Measurements from ENCODE around the gene REEP1. TPM values are rescaled to one million over a fixed set of nuclear protein-coding genes. Genes with fewer than 3 reads are reported as not detected.
"Not testable (repeated sequence)": the region's sequence is repeated elsewhere in the genome, so short reads cannot be mapped to it uniquely, and the experiment has no call there.

REEP1 gene
- total RNA-seq, 3 donors from 2014 or later, result 3.8 to 50.3 (median 6.1) TPM

DNA sequence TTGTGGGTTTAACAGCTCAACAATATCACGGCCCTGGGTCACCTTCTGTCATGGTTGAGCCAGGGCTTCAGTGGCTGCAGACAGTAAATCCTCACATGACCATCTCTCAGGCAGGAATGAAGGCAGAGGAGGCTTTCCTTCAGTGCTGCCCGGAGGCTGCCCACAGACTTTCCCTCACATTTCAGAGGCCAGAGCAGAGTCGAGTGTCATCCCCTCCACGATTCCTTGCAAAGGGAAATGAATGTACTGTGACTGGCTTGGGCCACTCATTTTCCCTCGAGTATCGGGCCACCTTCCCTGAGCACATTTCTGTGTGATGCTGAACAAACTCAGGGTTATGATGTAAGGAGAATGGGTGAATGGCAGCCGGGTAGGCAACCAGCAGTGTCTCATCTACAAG is 10.0 kb upstream of the REEP1 start:
- DNase-seq, result no peak
- intact Hi-C loops (cut with DNase I, micrococcal nuclease), result no loop called here
- H3K9me3 ChIP-seq, result no peaks in the 10 kb centered on the region

DNA sequence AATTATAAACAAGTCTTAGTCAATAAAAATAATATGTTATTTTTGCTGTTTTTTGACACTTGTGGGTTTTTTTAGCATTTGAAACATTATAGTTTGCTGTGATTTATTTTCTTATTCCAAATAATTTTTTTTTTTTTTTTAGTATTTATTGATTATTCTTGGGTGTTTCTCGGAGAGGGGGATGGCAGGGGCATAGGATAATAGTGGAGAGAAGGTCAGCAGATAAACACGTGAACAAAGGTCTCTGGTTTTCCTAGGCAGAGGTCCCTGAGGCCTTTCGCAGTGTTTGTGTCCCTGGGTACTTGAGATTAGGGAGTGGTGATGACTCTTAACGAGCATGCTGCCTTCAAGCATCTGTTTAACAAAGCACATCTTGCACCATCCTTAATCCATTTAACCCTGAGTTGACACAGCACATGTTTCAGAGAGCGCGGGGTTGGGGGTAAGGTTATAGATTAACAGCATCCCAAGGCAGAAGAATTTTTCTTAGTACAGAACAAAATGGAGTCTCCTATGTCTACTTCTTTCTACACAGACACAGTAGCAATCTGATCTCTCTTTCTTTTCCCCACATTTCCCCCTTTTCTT is 8.5 kb upstream of the REEP1 start:
- DNase-seq; H3K9me3 ChIP-seq; ATAC-seq; H3K4me3 ChIP-seq; H3K36me3 ChIP-seq (ENCODE audit: low read depth); H3K4me1 ChIP-seq (ENCODE audit: low read depth); intact Hi-C loops (cut with DNase I, micrococcal nuclease): not testable (repeated sequence)

More for the DNA sequence above, 10.0 kb upstream of the REEP1 start:
- ATAC-seq, result no peak
- Histone ChIP-seq H3K4me3 (no peak overlapping the region), H3K36me3 (ENCODE audit: low read depth) (no peaks in the 10 kb centered on the region), H3K4me1 (ENCODE audit: low read depth) (no peaks in the 10 kb centered on the region)
- TF ChIP-seq, protein P1, sequence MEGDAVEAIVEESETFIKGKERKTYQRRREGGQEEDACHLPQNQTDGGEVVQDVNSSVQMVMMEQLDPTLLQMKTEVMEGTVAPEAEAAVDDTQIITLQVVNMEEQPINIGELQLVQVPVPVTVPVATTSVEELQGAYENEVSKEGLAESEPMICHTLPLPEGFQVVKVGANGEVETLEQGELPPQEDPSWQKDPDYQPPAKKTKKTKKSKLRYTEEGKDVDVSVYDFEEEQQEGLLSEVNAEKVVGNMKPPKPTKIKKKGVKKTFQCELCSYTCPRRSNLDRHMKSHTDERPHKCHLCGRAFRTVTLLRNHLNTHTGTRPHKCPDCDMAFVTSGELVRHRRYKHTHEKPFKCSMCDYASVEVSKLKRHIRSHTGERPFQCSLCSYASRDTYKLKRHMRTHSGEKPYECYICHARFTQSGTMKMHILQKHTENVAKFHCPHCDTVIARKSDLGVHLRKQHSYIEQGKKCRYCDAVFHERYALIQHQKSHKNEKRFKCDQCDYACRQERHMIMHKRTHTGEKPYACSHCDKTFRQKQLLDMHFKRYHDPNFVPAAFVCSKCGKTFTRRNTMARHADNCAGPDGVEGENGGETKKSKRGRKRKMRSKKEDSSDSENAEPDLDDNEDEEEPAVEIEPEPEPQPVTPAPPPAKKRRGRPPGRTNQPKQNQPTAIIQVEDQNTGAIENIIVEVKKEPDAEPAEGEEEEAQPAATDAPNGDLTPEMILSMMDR (IDR thresholded peaks at IDR 0.05), result no peak

DNA sequence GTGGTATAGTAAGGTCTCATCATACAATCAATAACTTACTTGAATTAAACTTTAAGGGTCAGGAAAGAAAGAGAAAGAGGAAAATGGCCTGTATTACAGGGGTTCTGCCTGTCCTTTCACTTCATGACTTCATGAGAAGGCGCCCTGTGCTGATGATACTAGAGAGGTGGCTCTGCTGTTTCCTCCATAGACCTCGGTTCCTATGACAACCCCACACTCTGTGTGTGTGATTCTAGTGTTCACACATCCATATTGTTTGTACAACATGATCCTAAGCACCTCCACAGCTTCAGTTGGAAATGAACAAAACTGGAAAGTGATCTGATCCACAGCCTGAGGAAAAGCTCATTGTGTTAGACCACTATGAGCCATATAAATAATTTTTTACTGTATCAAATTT is 7.0 kb upstream of the REEP1 start:
- no peaks in the 10 kb centered on the region for H3K4me1 ChIP-seq (ENCODE audit: low read depth)
- ATAC-seq (no peak), DNase-seq (no peak)
- no peaks in the 10 kb centered on the region for H3K9me3 ChIP-seq
- TF ChIP-seq, protein P1 (IDR thresholded peaks at IDR 0.05), result no peak
- intact Hi-C loops (cut with DNase I, micrococcal nuclease), result no loop called here
- H3K4me3 ChIP-seq, result no peak overlapping the region
- H3K36me3 ChIP-seq (ENCODE audit: low read depth), result no peaks in the 10 kb centered on the region

DNA sequence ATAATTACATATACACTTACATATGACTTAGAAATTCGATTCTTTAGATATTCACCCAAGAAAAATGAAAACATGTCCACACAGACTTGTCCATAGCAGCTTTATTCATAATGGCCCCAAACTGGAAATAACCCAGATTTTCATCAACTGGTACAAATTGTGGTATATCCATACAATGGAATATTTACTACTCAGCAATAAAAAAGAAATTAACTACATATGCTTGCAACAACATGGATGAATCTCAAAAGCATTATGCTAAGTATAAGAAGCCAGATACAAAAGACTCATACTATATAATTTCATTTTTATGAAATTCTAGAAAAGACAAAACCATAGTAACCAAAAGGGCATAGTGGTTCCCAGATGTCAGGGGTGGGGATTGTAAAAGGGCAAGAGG is 5.1 kb upstream of the REEP1 start:
- Histone ChIP-seq H3K9me3 (no peaks in the 10 kb centered on the region), H3K36me3 (ENCODE audit: low read depth) (no peaks in the 10 kb centered on the region), H3K4me1 (ENCODE audit: low read depth) (peaks cover 5% of the 10 kb centered on the region), H3K4me3 (no peak overlapping the region)
- DNase-seq, result no peak
- ATAC-seq, result no peak
- intact Hi-C loops (cut with DNase I, micrococcal nuclease), result no loop called here
- TF ChIP-seq, protein P1 (IDR thresholded peaks at IDR 0.05), result no peak

DNA sequence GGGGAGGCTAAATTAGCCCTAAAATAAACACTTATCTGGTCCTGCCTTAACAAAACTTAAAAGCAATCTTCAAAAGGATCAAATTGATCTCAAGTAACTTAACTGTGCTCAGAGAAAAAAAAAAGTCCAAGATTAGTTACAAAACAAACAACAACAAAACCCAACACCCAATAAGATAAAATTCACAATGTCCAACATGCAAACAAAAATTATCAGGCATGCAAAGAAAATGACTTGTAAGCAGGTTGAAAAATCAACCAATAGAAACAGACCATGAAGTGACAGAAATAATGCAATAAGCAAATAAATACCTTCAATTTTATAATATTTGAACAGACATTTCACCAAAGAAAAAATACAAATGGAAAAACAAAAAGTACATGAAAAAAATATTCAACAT is 4.0 kb upstream of the REEP1 start:
- H3K4me1 ChIP-seq (ENCODE audit: low read depth), result peaks cover 9% of the 10 kb centered on the region
- no peak overlapping the region for H3K4me3 ChIP-seq
- TF ChIP-seq, protein P1 (IDR thresholded peaks at IDR 0.05), result no peak
- H3K36me3 ChIP-seq (ENCODE audit: low read depth), result no peaks in the 10 kb centered on the region
- intact Hi-C loops (cut with DNase I, micrococcal nuclease), result no loop called here
- DNase-seq (no peak), ATAC-seq (no peak)
- H3K9me3 ChIP-seq, result no peaks in the 10 kb centered on the region

DNA sequence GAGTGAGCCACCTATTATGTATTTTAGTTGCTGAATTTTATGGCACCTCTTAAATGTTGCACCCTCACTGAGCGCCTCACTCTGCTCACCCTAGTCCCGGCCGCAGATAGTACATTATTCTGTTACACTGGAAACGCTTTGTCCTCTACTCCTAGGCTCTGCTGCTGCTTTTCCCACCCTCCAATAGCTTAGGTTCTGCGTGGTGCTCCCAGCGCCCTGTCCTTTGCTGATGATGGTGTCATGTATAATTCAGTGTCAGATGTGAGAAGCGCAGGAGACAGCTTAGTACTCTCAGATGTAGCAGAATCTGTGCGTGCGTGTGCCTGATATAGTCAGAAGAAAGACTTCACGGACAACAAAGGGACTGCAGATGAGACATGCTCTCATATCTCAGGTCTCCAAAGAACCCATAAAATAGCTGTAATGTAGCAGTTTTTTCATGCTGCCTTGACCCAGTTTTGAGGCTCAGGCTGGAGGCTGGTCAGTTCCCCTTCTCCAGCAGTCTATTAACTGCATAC is 1.4 kb upstream of the REEP1 start:
- ATAC-seq (no peak), DNase-seq (no peak)
- no peaks in the 10 kb centered on the region for H3K9me3 ChIP-seq
- H3K4me3 ChIP-seq, result no peak overlapping the region
- peaks cover 9% of the 10 kb centered on the region for H3K4me1 ChIP-seq (ENCODE audit: low read depth)
- TF ChIP-seq, protein P1 (IDR thresholded peaks at IDR 0.05), result no peak
- intact Hi-C loops (cut with DNase I, micrococcal nuclease), result no loop called here
- no peaks in the 10 kb centered on the region for H3K36me3 ChIP-seq (ENCODE audit: low read depth)
